ENCODE data around the gene RNF168. TPM values are rescaled to one million over a fixed set of nuclear protein-coding genes. Genes with fewer than 3 reads are reported as not detected.
"Not testable (repeated sequence)": the region's sequence is repeated elsewhere in the genome, so short reads cannot be mapped to it uniquely, and the experiment has no call there.

The RNF168 gene
- total RNA-seq, 4 donors from 2014 or later: 14.7 to 21.3 (median 17.9) TPM

DNA sequence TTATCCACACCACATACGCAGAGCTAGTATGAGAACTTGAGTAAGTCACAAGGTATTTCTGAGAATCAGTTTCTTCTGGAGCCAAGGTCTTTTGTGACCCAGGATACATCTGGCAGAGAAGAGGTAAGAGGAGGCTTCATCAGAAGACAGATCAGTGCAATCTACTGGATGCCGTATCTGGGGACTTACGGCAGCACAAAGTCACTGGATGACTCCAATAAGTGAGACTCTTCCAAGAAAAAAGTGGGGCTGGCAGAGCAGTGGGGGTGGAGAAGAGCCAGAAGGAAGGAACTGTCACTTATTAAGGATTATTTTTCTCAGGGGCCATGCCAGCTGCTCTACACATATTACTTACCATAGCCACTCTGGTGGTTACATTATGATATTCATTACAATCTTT lies 39.8 kb downstream of the RNF168 start:
- DNase-seq: no peak
- no peaks in the 10 kb centered on the region for H3K27me3 ChIP-seq
- 94 to 95% methylated on average over 3 of the region's 3 CpGs for WGBS, 2 donors
- no peak overlapping the region for H3K27ac ChIP-seq
- no peaks in the 10 kb centered on the region for H3K9me3 ChIP-seq
- intact Hi-C loops (cut with DNase I): no loop called here
- H3K4me3 ChIP-seq (replicated peaks in 1 of 3): no peak overlapping the region
- TF ChIP-seq POLR2A (IDR thresholded peaks at IDR 0.05): no peak
- TF ChIP-seq, protein P1, sequence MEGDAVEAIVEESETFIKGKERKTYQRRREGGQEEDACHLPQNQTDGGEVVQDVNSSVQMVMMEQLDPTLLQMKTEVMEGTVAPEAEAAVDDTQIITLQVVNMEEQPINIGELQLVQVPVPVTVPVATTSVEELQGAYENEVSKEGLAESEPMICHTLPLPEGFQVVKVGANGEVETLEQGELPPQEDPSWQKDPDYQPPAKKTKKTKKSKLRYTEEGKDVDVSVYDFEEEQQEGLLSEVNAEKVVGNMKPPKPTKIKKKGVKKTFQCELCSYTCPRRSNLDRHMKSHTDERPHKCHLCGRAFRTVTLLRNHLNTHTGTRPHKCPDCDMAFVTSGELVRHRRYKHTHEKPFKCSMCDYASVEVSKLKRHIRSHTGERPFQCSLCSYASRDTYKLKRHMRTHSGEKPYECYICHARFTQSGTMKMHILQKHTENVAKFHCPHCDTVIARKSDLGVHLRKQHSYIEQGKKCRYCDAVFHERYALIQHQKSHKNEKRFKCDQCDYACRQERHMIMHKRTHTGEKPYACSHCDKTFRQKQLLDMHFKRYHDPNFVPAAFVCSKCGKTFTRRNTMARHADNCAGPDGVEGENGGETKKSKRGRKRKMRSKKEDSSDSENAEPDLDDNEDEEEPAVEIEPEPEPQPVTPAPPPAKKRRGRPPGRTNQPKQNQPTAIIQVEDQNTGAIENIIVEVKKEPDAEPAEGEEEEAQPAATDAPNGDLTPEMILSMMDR (IDR thresholded peaks at IDR 0.05): no peak
- no peaks in the 10 kb centered on the region for H3K36me3 ChIP-seq
- H3K4me1 ChIP-seq: no peaks in the 10 kb centered on the region

DNA sequence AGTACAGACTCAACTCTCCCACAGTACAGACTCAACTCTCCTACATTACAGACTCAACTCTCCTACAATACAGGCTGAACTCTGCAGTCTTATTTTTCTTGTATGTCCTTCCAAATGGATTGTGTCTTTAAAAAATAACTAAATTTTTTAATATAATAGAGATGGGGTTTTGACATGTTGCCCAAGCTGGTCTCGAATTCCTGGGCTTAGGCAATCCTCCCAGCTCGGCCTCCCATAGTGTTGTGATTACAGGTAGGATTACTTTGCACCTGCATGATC lies 40.2 kb downstream of the RNF168 start:
- Histone ChIP-seq H3K9me3 (no peaks in the 10 kb centered on the region), H3K27ac (no peak overlapping the region), H3K36me3 (no peaks in the 10 kb centered on the region), H3K4me3 (replicated peaks in 1 of 3) (no peak overlapping the region), H3K27me3 (no peaks in the 10 kb centered on the region), H3K4me1 (no peaks in the 10 kb centered on the region)
- 97 to 98% methylated on average over 2 of the region's 2 CpGs for WGBS, 2 donors
- intact Hi-C loops (cut with DNase I): no loop called here
- DNase-seq: no peak
- TF ChIP-seq POLR2A (IDR thresholded peaks at IDR 0.05): no peak
- TF ChIP-seq, protein P1 (IDR thresholded peaks at IDR 0.05): no peak

DNA sequence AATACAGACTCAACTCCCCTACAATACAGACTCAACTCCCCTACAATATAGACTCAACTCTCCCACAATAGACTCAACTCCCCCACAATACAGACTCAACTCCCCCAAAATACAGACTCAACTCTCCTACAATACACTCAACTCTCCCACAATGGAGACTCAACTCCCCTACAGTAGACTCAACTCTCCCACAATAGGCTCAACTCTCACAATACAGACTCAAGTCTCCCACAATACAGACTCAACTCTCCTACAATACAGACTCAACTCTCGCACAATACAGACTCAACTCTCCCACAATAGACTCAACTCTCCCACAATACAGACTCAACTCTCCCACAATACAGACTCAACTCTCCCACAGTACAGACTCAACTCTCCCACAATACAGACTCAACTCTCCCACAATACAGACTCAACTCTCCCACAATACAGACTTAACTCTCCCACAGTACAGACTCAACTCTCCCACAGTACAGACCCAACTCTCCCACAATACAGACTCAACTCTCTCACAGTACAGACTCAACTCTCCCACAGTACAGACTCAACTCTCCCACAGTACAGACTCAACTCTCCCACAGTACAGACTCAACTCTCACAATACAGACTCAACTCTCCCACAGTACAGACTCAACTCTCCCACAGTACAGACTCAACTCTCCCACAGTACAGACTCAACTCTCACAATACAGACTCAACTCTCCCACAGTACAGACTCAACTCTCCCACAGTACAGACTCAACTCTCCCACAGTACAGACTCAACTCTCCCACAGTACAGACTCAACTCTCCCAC lies 40.7 kb downstream of the RNF168 start:
- H3K4me3 ChIP-seq (replicated peaks in 1 of 3); H3K27me3 ChIP-seq; intact Hi-C loops (cut with DNase I); H3K36me3 ChIP-seq; H3K4me1 ChIP-seq; H3K27ac ChIP-seq; DNase-seq; H3K9me3 ChIP-seq: not testable (repeated sequence)
- WGBS, 2 donors: 96 to 100% methylated on average over 1 of the region's 1 CpG

DNA sequence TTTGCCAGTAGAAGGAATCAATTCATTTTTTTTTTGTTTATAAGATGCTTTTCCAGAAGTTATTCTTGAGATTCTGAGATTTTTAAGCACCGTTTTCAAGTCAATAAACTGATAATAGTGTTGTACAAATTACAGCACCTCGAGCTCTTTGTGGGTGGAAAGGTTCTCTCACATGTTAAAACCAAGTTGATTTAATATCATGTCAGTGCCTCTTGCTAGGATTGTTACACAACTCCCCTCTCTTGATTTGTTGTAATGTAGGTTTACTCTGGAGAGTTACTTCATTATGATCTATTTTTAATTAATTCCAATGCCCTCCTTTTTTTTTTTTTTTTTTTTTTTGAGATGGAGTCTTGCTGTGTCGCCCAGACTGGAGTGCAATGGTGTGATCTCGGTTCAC lies 45.5 kb downstream of the RNF168 start:
- no peaks in the 10 kb centered on the region for H3K4me1 ChIP-seq
- no peaks in the 10 kb centered on the region for H3K27me3 ChIP-seq
- H3K36me3 ChIP-seq: no peaks in the 10 kb centered on the region
- no peak for TF ChIP-seq POLR2A (IDR thresholded peaks at IDR 0.05)
- TF ChIP-seq, protein P1 (IDR thresholded peaks at IDR 0.05): no peak
- DNase-seq: no peak
- WGBS, 2 donors: 82 to 84% methylated on average over 4 of the region's 4 CpGs
- no peak overlapping the region for H3K27ac ChIP-seq
- no peak overlapping the region for H3K4me3 ChIP-seq (replicated peaks in 1 of 3)
- H3K9me3 ChIP-seq: no peaks in the 10 kb centered on the region
- intact Hi-C loops (cut with DNase I): no loop called here

DNA sequence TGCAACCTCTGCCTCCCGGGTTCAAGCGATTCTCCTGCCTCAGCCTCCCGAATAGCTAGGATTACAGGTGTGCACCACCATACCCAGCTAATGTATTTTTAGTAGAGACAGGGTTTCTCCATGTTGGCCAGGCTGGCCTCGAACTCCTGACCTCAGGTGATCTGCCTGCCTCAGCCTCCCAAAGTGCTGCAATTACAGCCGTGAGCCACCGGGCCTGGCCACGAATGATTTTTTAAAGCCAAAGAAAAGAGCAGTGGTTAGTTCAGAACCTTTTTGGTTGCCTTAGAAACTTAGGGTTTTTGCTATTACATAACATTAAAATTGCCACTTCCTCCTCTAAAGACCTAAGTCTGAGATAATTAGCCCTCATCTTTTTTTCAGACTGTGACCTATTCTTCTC lies 46.1 kb downstream of the RNF168 start:
- H3K4me1 ChIP-seq; H3K4me3 ChIP-seq (replicated peaks in 1 of 3); H3K36me3 ChIP-seq; H3K27ac ChIP-seq; intact Hi-C loops (cut with DNase I); H3K27me3 ChIP-seq; H3K9me3 ChIP-seq; DNase-seq: not testable (repeated sequence)
- WGBS, 2 donors: 73 to 74% methylated on average over 7 of the region's 7 CpGs

DNA sequence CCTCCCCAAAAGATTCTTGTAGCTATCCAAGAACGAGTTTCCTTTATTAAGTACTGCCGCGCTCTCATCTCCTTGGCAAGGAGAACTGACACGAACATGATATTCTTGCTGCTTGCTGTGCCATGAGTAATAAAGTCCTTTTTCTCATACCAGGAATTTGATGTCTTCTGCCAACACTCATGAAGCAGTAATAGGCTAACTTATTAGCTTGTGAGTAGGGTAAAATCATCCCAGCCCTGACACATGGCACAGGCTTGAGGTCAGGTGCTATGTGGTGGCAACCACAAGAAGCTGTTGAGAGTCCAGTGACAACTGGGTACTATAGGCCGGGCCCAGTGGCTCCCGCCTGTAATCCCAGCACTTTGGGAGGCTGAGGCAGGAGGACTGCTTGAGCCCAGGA lies 48.6 kb downstream of the RNF168 start:
- no peaks in the 10 kb centered on the region for H3K9me3 ChIP-seq
- no peak for TF ChIP-seq POLR2A (IDR thresholded peaks at IDR 0.05)
- TF ChIP-seq, protein P1 (IDR thresholded peaks at IDR 0.05): no peak
- no peaks in the 10 kb centered on the region for H3K36me3 ChIP-seq
- H3K4me1 ChIP-seq: no peaks in the 10 kb centered on the region
- intact Hi-C loops (cut with DNase I): no loop called here
- WGBS, 2 donors: 90 to 94% methylated on average over 6 of the region's 6 CpGs
- no peak overlapping the region for H3K4me3 ChIP-seq (replicated peaks in 1 of 3)
- DNase-seq: no peak
- no peaks in the 10 kb centered on the region for H3K27me3 ChIP-seq
- H3K27ac ChIP-seq: no peak overlapping the region

DNA sequence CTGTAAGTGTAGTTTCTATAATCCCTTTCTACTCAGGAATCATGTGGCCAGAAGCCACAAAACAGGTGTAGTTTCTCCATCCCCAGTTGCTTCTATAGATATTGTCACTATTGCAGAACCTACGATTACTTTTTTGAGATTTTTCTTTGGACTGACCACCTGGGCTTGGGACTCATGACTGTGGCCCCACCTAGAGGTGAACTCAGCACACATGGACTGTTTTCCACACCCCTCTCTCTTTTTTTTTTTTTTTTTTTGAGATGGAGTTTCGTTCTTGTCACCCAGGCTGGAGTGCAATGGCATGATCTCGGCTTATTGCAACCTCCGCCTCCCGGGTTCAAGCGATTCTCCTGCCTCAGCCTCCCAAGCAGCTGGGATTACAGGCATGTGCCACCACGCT lies 58.2 kb downstream of the RNF168 start:
- H3K27ac ChIP-seq; H3K27me3 ChIP-seq; H3K4me3 ChIP-seq (replicated peaks in 1 of 3); intact Hi-C loops (cut with DNase I); DNase-seq; H3K4me1 ChIP-seq; H3K36me3 ChIP-seq; H3K9me3 ChIP-seq: not testable (repeated sequence)
- 90 to 92% methylated on average over 7 of the region's 7 CpGs for WGBS, 2 donors
